Fibroblast of lung (primary cell): ENCODE results near the gene GCG.

Experiments used
- EZH2 ChIP-seq: IDR thresholded peaks from 2 replicates; pipeline ENCODE4 v1.5.1; 2012; ENCODE audit warnings: low read length, control low read depth, mild to moderate bottlenecking; ENCODE audit errors: missing control alignments
- TF ChIP-seq, protein P1 (sequence below), 2 donors: IDR thresholded peaks in 1 of 2; conservative IDR thresholded peaks in 1 of 2; 1 replicate in 1 of 2; 2 replicates in 1 of 2; pipeline ENCODE4 v1.5.1; 2011 to 2012; ENCODE audit warnings: low read length in 2 of 2, control low read depth in 1 of 2, inconsistent platforms in 1 of 2, low read depth in 1 of 2, mild to moderate bottlenecking in 1 of 2

DNA sequence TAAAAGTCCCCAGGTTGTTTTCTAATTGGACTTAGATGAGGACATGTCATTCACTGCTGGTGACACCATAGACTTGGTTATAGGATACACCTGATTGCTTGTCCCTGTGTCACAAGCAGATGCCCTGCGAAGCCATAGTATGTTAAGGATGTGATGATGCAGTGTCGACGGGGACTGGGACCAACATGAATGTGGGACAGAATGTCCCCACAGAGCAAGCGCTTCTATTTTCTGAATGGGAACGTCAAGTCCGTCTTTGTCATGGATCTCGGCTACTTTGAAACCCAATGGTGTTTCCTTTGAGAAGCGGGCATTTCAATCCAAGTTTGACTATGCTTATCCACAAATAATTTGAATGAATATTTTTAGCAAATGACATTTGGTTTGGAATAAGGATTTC lies 2.1 kb downstream of the GCG start:
- TF ChIP-seq, protein P1, sequence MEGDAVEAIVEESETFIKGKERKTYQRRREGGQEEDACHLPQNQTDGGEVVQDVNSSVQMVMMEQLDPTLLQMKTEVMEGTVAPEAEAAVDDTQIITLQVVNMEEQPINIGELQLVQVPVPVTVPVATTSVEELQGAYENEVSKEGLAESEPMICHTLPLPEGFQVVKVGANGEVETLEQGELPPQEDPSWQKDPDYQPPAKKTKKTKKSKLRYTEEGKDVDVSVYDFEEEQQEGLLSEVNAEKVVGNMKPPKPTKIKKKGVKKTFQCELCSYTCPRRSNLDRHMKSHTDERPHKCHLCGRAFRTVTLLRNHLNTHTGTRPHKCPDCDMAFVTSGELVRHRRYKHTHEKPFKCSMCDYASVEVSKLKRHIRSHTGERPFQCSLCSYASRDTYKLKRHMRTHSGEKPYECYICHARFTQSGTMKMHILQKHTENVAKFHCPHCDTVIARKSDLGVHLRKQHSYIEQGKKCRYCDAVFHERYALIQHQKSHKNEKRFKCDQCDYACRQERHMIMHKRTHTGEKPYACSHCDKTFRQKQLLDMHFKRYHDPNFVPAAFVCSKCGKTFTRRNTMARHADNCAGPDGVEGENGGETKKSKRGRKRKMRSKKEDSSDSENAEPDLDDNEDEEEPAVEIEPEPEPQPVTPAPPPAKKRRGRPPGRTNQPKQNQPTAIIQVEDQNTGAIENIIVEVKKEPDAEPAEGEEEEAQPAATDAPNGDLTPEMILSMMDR (conservative IDR thresholded peaks at IDR 0.05 in 1 of 2, IDR thresholded peaks at IDR 0.05 in 1 of 2; ENCODE audit: low read depth in 1 of 2, low read length in 2 of 2) = no peak
- no peak for TF ChIP-seq EZH2
